ENCODE results near the gene IL17A.

GRCh38 chr6:52164319-52165094, 21.7 kb upstream of the IL17A start:
- TF ChIP-seq CSDC2 (CRISPR knock-in tag; IDR thresholded peaks at IDR 0.05): no peak
- TF ChIP-seq RARB (CRISPR knock-in tag; IDR thresholded peaks at IDR 0.05): no peak

Data from SK-N-SH treated with all-trans-retinoic acid at 6 μM for 48 hours (cell line).